ENCODE results near the gene SMARCAL1.
"Not testable (repeated sequence)": the region's sequence is repeated elsewhere in the genome, so short reads cannot be mapped to it uniquely, and the experiment has no call there.

The SMARCAL1 gene

DNA sequence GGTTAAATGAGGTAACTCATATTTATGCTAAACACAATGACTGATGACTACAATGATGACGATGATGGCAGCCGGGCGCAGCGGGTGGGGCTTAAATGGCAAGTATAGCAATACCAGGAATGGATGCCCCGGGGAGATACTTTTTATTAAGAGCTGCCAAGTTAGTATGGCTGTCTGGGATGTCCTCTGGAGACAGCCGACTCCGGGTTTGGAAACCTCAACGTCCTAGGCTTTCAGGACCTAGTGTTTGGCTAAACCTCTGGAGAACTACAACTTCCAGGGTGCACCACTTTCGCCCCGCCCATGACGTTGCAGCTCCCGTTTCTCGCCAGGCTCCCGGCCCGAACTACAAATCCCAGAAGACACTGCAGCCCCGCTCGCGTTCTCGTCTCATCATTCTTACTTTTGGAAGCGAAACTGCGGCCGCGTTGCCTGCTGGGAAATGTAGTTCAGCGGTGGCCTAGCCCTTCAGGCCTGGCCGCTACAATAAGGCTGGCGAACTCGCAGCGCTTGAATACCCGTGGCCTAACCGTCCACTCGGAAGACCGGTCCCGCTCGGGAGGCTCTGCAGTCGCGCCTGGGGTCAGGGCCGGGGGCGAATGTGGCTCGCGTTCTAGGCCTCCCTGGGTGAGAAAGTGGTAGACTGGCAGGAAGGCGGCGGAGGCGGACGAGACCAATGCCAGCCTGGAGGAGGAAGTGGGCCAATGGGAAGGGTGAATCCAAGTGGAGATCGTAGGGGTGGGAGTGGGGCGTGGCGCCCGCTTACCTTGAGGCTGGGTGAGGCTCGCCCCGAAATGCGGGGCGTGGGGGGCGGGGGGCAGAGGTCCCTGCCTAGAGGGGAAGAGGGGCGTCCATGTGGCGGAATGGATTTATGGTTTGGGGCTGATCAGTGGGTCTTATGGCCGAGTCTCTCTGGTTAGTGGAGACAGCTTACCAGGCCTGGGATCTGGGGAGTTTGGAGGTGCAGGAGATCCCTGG lies at the start of gene SMARCAL1:
SMARCAL1 (plus strand) TSS at position 463 of the 978 bp plus-strand sequence. CDS start 2,221 bp downstream, outside the sequence.
- peak; percentile 99 for DNase-seq

- DNase-seq = peak; percentile 97
These were observed 49.6 kb upstream of the SMARCAL1 start for GRCh38 chr2:216362730-216363129.

- DNase-seq = peak; percentile 73
These were observed 49.1 kb upstream of the SMARCAL1 start for GRCh38 chr2:216363221-216363620.

DNA sequence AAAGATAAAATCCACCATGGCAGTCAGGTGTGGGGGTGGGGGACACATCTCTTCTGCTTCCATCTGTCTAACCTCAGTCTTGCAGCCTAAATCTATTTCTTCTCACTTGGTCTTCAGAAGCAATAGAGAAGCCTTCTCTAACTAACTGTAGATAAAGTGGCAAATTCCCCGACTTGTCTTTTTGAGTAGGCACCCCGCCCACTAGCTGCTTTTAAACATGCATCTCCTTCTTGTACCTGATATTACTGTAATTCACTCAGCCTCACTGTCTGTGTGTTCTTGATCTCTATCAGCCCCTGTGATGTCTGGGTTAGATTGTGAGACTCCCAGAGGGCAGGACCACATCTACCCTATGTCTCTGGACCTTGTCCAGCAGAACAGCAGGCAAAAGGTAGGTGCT lies 46.8 kb upstream of the SMARCAL1 start:
- DNase-seq = no peak

GRCh38 chr2:216366777-216367471 lies 45.4 kb upstream of the SMARCAL1 start:
- DNase-seq = no peak

DNA sequence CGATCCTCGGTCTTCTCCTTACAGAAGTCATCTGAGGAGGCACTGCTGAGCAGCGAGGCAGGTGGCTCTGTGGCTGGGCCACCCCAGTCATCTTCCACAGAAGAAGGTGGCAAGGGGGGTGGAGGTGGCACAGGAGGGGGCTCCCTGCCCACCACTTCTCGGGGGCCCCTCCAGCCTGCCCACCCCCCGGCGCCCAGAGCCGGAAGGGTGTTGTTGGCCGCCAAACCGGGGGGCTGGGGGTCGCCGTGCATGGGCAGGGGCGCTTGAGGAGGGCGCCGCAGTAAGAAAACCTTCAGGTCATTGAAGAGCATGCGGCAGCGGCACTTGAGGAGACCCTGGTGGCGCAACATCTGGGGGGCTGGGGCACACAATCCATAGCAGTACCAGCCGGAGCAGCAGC lies 42.5 kb upstream of the SMARCAL1 start:
- no peak for DNase-seq

DNA sequence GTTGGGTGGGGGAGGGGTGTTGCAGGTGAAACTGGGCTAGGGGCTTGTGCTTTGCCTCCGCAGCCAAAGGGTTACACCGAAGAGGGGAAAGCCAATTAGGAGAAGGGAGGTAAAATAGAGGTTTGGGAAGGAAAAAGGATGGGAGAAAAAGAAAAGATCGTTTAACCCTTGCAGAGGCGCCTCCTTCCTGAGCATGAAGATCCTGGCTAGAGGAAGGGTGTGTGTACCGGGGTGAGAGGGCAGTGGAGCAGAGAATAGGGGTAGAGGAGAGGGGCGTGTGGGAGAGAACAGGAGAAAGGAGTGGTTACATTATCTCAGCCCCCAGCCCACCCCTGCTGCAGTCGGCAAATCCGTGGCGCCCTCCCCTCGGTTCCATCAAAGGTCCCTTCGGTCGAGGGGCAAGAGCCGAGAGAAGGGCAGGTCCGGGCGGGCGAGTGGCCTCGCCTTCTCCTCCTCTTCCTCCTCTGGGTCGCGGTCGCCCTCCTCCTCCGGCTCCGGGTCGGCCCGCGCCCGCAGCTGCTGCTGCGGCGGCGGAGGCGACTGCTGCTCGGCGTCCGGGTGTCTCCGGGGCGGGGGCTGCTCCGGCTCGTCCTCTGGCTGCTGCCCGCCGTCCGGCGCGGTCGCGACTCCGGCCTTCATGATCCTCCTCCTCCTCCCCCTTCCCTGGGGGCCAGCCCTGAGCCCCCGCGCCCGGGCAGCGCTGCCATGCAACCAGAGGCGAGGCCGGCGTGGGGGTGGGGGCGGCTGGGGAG lies 41.1 kb upstream of the SMARCAL1 start:
- DNase-seq = no peak

GRCh38 chr2:216371721-216372702 lies 40.3 kb upstream of the SMARCAL1 start, which contains the start of gene MARCHF4:
TSS of gene MARCHF4 (minus strand) at chr2:216372483. CDS start at chr2:216370260, 2,223 bp downstream.
- DNase-seq = peak; percentile 54

DNA sequence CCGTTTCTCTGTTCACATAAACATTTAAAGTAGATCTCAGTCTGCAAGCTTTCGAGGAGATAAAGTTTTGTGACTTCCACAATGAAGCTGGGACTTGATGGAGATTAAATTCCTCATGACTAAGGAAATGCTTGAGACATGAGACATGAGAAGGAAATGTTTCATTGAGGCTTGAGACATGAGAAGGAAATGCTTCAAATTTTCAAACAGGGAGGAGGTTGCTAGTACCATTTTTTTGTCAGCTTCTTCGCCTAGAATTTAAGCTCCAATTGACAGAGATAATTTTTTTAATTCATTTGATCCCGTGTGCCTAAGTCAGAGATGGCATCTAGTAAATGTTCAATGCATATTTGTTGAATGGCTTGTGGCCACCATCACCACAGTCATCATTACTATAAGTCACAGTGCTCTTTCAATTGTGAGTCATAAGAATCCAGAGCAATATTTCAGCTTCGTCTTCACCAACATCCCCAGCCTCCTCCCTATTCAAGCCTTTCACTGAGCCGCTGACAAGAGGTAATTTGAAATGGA lies 39.5 kb upstream of the SMARCAL1 start:
- no peak for DNase-seq

DNA sequence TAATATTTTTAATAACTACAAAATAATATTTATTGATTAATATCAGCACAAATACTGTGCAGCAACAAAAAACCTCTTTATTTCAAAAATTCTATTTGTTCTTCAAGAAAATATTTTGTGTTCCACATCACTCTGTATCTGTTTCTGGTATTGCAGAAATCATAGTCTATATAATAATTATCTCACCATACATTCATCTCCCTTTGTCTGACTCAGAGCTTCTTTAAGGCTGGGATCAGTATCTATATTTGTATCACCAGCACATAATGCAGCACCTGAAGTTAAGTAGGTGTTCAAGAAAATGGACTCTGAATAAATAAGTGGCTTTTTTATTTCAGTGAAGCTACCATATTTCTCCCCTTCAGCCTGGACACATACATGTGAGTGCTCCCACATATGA lies 38.4 kb upstream of the SMARCAL1 start:
- no peak for DNase-seq

DNA sequence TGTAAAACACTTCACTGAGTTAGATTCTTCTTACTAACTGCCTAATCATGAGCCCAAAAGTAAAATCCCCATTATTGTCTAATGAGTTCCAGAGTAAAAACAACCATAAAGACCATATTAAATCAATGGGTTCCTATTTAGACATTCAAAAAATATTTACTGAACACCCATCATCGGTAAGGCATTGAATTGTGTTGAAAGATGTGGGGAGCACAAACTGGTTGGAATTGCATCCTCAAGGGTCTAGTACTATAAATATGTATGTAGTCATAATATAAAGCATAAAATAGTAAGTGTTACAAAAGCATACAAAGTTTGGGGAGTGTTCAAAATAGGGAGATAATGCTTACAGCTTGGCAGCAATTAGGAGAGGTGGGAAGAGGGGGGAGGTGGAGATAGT lies 37.0 kb upstream of the SMARCAL1 start:
- DNase-seq = no peak

DNA sequence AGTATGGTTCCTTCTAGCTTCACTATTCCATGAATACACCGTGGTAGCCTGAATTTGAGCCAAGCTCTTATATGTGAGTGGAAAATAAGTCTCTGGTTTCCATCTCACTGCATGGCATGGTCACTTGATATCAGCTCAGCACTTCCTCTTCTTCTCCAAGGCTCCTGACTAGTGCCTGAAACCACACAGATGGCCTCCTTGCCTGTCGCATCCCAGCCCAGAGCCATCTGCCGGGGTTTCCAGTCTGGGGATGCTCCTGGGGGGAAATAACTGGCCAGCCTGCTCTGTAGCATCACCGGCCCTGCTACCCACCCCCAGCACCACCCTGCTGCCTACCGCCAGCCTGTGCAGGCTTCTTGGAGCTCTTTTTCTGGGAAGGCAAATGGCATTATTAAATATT lies 32.3 kb upstream of the SMARCAL1 start:
- peak; percentile 76 for DNase-seq

- not testable (repeated sequence) for DNase-seq
These were observed 27.9 kb upstream of the SMARCAL1 start for GRCh38 chr2:216384409-216384808.

DNA sequence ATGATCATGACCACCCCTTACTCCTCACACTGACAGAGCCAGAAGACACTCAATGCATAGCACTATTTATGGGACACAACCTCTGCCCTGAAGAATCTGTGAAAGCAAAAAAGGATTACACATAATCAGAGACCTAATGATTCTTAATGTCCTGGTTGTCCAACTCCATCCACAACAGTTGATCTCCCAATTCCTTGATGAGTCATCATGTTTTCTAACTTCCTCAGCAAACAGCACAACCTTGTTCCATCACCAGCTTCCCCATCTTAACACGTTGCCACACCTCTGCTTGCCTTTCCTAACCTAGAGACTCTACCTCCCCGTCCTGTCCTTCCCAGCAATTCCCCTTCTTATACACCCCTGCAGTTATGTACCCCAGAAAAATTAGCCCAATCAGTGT lies 26.8 kb upstream of the SMARCAL1 start:
- no peak for DNase-seq

GRCh38 chr2:216387262-216387661 lies 25.0 kb upstream of the SMARCAL1 start:
- no peak for DNase-seq

GRCh38 chr2:216388046-216388884 lies 24.0 kb upstream of the SMARCAL1 start:
- DNase-seq = no peak

GRCh38 chr2:216389570-216389969 lies 22.7 kb upstream of the SMARCAL1 start:
- no peak for DNase-seq

- DNase-seq = no peak
These were observed 20.9 kb upstream of the SMARCAL1 start for GRCh38 chr2:216391401-216391800.

DNA sequence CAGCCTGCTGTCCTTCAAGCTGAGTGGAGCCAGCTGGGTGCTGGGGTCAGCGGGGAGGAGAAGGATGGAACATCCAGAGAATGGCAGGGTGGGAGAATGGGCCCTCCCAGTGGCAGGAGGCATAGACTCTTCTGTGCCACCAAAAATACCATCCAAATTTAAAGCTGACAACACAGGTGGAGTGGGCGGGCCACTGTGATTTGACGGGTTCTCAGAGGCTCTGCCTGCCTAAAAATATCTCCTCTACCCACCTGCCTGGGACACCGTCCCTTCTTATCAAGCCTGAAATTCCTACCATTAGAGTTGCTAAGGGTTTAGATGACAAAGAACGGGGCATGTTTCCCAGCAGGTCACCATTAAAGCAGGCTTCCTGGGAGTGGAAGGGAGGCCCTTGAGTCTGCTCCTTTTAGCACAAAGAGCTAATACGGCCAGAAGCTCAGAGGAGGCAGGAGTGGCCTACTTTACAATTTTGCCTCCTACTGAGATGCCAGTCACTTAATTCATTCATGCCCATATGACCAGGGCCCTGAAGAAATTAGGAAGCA lies 20.2 kb upstream of the SMARCAL1 start:
- no peak for DNase-seq
